ENCODE data around the gene LTC4S.

LTC4S gene

GRCh38 chr5:179791881-179792611, 1.7 kb upstream of the LTC4S start:
- H3K79me2 ChIP-seq (ENCODE audit: low read length), result peaks cover 12% of the 10 kb centered on the region; the same call in 1 of the 2 replicates
- no peak overlapping the region for H3K4me3 ChIP-seq (ENCODE audit: low read length)
- DNase-seq, result no peak
- H3F3A ChIP-seq (ENCODE audit: insufficient read depth, low read length), result peaks cover 27% of the 10 kb centered on the region
- H3K4me1 ChIP-seq (ENCODE audit: low read length), result peaks cover 20% of the 10 kb centered on the region
- no peak overlapping the region for H3K4me2 ChIP-seq (ENCODE audit: low read depth, low read length)
- TF ChIP-seq EZH2phosphoT487 (IDR thresholded peaks at IDR 0.05; ENCODE audit: low read length) (no peak), CTCF (IDR thresholded peaks at IDR 0.05; ENCODE audit: low read length) (no peak), EZH2 (optimal IDR thresholded peaks at IDR 0.05; ENCODE audit: low read depth, low read length) (no peak)
- no peak overlapping the region for H3K9ac ChIP-seq (ENCODE audit: low read length)
- H3K27me3 ChIP-seq (replicated peaks; ENCODE audit: insufficient read depth, low read length), result no peaks in the 10 kb centered on the region
- no peak overlapping the region for H2AFZ ChIP-seq (ENCODE audit: low read length)
- H4K20me1 ChIP-seq (ENCODE audit: insufficient read depth, low read length), result no peaks in the 10 kb centered on the region
- H3K36me3 ChIP-seq (replicated peaks; ENCODE audit: insufficient read depth, low read length), result no peaks in the 10 kb centered on the region
- no peaks in the 10 kb centered on the region for H3K9me2 ChIP-seq (replicated peaks; ENCODE audit: insufficient read depth, low read length)
- no peaks in the 10 kb centered on the region for H3K9me3 ChIP-seq (replicated peaks; ENCODE audit: insufficient read depth, low read length)
- H3K27ac ChIP-seq (ENCODE audit: low read length), result no peak overlapping the region

GRCh38 chr5:179792612-179793467, 946 bp upstream of the LTC4S start:
- H3F3A ChIP-seq (ENCODE audit: insufficient read depth, low read length), result peaks cover 30% of the 10 kb centered on the region
- no peak overlapping the region for H2AFZ ChIP-seq (ENCODE audit: low read length)
- no peak overlapping the region for H3K9ac ChIP-seq (ENCODE audit: low read length)
- no peaks in the 10 kb centered on the region for H4K20me1 ChIP-seq (ENCODE audit: insufficient read depth, low read length)
- no peak overlapping the region for H3K4me2 ChIP-seq (ENCODE audit: low read depth, low read length)
- peaks cover 21% of the 10 kb centered on the region for H3K4me1 ChIP-seq (ENCODE audit: low read length)
- H3K36me3 ChIP-seq (replicated peaks; ENCODE audit: insufficient read depth, low read length), result no peaks in the 10 kb centered on the region
- no peak overlapping the region for H3K4me3 ChIP-seq (ENCODE audit: low read length)
- no peaks in the 10 kb centered on the region for H3K9me2 ChIP-seq (replicated peaks; ENCODE audit: insufficient read depth, low read length)
- no peak for TF ChIP-seq EZH2phosphoT487 (IDR thresholded peaks at IDR 0.05; ENCODE audit: low read length)
- no peak for TF ChIP-seq EZH2 (optimal IDR thresholded peaks at IDR 0.05; ENCODE audit: low read depth, low read length)
- TF ChIP-seq CTCF (IDR thresholded peaks at IDR 0.05; ENCODE audit: low read length), result no peak
- H3K27ac ChIP-seq (ENCODE audit: low read length), result no peak overlapping the region
- H3K9me3 ChIP-seq (replicated peaks; ENCODE audit: insufficient read depth, low read length), result no peaks in the 10 kb centered on the region
- H3K79me2 ChIP-seq (ENCODE audit: low read length), result peaks cover 12% of the 10 kb centered on the region; the same call in 1 of the 2 replicates
- H3K27me3 ChIP-seq (replicated peaks; ENCODE audit: insufficient read depth, low read length), result no peaks in the 10 kb centered on the region
- DNase-seq, result no peak

- peaks cover 14% of the 10 kb centered on the region; the same call in 1 of the 2 replicates for H3K4me1 ChIP-seq (ENCODE audit: low read length)
Measured at GRCh38 chr5:179794171-179794570, 385 bp downstream of the LTC4S start.

More at GRCh38 chr5:179794171-179794570, 385 bp downstream of the LTC4S start:
- H3K36me3 ChIP-seq (replicated peaks; ENCODE audit: insufficient read depth, low read length), result peaks cover 3% of the 10 kb centered on the region; the same call in 1 of the 2 replicates
- H3K4me3 ChIP-seq (ENCODE audit: low read length), result no peak overlapping the region
- H4K20me1 ChIP-seq (ENCODE audit: insufficient read depth, low read length), result no peaks in the 10 kb centered on the region
- H2AFZ ChIP-seq (ENCODE audit: low read length), result no peak overlapping the region
- DNase-seq, result no peak
- H3K9ac ChIP-seq (ENCODE audit: low read length), result no peak overlapping the region
- peaks cover 12% of the 10 kb centered on the region; the same call in 1 of the 2 replicates for H3K79me2 ChIP-seq (ENCODE audit: low read length)
- no peaks in the 10 kb centered on the region for H3K27me3 ChIP-seq (replicated peaks; ENCODE audit: insufficient read depth, low read length)
- no peaks in the 10 kb centered on the region for H3K9me3 ChIP-seq (replicated peaks; ENCODE audit: insufficient read depth, low read length)
- H3K9me2 ChIP-seq (replicated peaks; ENCODE audit: insufficient read depth, low read length), result no peaks in the 10 kb centered on the region
- peaks cover 29% of the 10 kb centered on the region for H3F3A ChIP-seq (ENCODE audit: insufficient read depth, low read length)
- no peak overlapping the region for H3K4me2 ChIP-seq (ENCODE audit: low read depth, low read length)
- TF ChIP-seq CTCF (IDR thresholded peaks at IDR 0.05; ENCODE audit: low read length), result no peak
- TF ChIP-seq EZH2phosphoT487 (IDR thresholded peaks at IDR 0.05; ENCODE audit: low read length), result no peak
- TF ChIP-seq EZH2 (optimal IDR thresholded peaks at IDR 0.05; ENCODE audit: low read depth, low read length), result no peak
- no peak overlapping the region for H3K27ac ChIP-seq (ENCODE audit: low read length)

Measured in MM.1S (cell line).